BE2C (cell line): ENCODE data around the gene SGCA.

Experiments
- DNase-seq: peaks from one replicate; pipeline ENCODE4 v3.0.0-alpha.2; 2020
- H3K27me3 ChIP-seq: fragments of 250-450 bp; sonication (Bioruptor Pico); 2 replicates; pipeline ENCODE4 v1.5.1; 2020; ENCODE audit warnings: mild to moderate bottlenecking
- H3K36me3 ChIP-seq: fragments of 250-450 bp; sonication (Bioruptor Pico); 2 replicates; pipeline ENCODE4 v1.5.1; 2020; ENCODE audit warnings: mild to moderate bottlenecking
- H3K4me1 ChIP-seq: fragments of 250-450 bp; sonication (Bioruptor Pico); 2 replicates; pipeline ENCODE4 v1.5.1; 2020
- H3K4me3 ChIP-seq: 2 replicates; pipeline ENCODE4 v1.5.1; 2011; ENCODE audit warnings: low read depth, low read length
- H3K9me3 ChIP-seq: fragments of 250-450 bp; sonication (Bioruptor Pico); 2 replicates; pipeline ENCODE4 v1.5.1; 2020
- TF ChIP-seq, protein P1 (sequence below): IDR thresholded peaks from 2 replicates; pipeline ENCODE4 v1.5.1; 2012; ENCODE audit warnings: mild to moderate bottlenecking, low read depth, low read length

The SGCA gene

DNA sequence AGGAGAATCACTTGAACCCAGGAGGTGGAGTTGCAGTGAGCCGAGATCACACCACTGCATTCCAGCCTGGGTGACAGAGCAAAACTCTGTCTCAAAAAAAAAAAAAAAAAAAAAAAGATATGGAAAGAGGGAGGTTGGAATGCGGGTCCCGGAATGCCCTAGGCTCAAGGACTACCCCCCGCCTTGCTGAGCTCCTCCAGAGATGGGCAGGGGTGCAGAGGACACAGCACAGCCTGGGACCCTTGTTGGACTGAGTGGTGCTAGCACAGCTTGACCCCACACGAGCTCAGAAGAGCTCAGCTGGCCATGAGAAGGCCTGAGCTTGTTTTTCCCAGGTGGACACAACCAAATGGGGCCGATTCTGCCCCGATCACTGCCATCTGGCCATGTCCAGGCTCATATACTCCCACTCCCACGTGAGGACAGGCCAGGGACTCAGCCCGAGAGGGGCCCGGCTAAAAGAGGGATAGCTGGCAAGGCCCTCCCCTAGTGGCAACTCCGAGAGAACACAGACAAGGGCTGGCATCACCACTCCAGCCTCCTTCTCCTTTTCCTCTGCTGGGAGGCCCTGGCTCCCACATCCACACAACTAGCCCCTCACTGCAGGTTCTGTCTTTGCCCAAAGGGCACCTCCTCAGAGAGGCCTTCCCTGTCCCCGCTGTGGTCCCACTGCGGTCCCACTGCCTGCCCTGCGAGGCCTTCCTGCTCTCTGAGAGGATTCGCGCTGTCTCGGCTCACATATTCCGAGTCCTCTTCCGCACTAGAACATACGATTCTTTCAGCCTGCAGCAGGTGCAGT, 11.0 kb downstream of the SGCA start:
- DNase-seq, result no peak
- H3K4me3 ChIP-seq, result no peak overlapping the region
- TF ChIP-seq, protein P1, sequence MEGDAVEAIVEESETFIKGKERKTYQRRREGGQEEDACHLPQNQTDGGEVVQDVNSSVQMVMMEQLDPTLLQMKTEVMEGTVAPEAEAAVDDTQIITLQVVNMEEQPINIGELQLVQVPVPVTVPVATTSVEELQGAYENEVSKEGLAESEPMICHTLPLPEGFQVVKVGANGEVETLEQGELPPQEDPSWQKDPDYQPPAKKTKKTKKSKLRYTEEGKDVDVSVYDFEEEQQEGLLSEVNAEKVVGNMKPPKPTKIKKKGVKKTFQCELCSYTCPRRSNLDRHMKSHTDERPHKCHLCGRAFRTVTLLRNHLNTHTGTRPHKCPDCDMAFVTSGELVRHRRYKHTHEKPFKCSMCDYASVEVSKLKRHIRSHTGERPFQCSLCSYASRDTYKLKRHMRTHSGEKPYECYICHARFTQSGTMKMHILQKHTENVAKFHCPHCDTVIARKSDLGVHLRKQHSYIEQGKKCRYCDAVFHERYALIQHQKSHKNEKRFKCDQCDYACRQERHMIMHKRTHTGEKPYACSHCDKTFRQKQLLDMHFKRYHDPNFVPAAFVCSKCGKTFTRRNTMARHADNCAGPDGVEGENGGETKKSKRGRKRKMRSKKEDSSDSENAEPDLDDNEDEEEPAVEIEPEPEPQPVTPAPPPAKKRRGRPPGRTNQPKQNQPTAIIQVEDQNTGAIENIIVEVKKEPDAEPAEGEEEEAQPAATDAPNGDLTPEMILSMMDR, result no peak
- H3K4me1 ChIP-seq, result peaks cover 3% of the 10 kb centered on the region
- no peaks in the 10 kb centered on the region for H3K27me3 ChIP-seq
- no peaks in the 10 kb centered on the region for H3K36me3 ChIP-seq
- H3K9me3 ChIP-seq, result no peaks in the 10 kb centered on the region

DNA sequence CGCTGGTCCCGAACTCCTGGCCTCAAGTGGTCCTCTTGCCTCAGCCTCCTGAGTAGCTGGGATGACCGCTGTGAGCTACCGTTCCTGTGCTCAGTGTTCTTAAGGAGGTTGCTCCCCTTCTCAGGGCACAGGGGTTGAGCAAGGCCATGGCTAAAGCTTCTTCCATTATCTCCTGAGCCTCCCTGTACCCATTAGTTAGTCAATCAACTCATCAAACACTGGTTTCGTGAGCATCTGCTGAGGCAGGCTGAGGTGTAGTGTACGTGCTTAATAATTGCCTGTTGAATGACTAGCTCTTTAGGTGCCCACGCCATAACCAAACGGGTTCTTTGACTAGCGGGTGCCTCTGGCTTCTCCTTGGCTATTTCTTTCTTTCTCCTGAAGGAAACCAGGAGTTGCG, 11.7 kb downstream of the SGCA start:
- H3K4me3 ChIP-seq, result peak overlapping the region; percentile 47
- TF ChIP-seq, protein P1, result no peak
- peaks cover 3% of the 10 kb centered on the region for H3K4me1 ChIP-seq
- H3K27me3 ChIP-seq, result no peaks in the 10 kb centered on the region
- H3K9me3 ChIP-seq, result no peaks in the 10 kb centered on the region
- no peak for DNase-seq
- H3K36me3 ChIP-seq, result no peaks in the 10 kb centered on the region

DNA sequence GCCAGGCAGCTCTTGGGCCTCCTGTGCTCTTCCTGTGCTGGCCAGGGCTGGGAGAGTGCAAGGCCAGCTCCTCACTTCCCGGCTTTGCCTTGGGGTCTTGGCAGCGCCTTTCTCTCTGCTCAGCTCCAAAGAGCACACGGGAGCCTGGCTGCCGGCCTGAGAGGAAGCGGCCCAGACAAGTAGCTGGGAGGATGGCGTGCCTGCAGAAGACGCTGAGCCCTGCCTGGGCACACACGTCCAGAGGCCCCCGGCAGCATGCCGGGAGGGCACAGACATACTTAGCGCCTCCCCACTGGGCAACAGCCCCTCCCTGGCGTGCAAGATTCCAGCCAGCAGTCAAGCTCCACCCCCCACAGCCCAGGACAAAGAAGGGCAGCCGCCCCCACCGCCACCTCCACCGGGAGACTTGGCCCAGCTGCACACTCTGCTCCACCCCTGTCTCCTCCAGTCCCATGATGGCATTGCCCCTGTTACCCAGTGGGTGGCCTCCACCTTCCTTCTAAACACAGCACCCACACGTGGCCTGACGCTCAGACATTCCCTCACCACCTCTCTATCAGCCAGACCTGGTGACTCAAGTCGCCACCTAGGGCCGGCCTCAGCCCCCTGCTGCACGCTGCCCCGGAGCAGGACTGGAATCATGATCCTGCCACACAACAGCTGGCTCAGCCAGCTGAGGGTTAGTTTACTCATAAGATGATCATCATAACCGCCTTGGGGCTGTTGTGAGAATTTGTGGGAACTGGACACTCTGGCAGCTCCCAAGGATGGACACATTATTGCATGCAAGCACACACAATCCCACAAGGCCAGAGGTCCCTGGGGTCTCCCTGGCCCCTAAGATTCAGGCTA, 12.4 kb downstream of the SGCA start:
- H3K4me3 ChIP-seq, result peak overlapping the region; percentile 47
- peaks cover 3% of the 10 kb centered on the region for H3K4me1 ChIP-seq
- peak; percentile 86 for DNase-seq
- H3K9me3 ChIP-seq, result no peaks in the 10 kb centered on the region
- TF ChIP-seq, protein P1, result peak; percentile 73
- H3K36me3 ChIP-seq, result no peaks in the 10 kb centered on the region
- H3K27me3 ChIP-seq, result no peaks in the 10 kb centered on the region

DNA sequence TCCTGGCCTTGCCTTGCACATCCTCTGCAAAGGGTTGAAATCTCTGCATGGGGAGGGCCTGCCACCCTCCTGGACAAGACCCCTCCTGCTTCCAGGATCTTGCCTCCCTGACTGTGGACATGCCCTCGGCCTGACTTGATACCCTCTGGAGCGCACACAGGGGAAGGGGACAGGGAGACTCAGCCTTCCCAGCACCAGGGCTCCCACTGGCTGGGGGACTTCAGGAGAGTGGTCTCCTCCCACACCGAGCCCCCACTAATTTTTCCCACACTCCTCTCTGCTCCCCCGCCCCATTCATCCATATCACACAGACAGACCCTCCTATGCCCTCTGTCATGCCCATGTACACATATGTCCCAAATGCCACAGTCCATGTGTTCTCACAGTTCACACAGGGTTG, 14.3 kb downstream of the SGCA start:
- Histone ChIP-seq H3K36me3 (no peaks in the 10 kb centered on the region), H3K27me3 (no peaks in the 10 kb centered on the region), H3K4me1 (peaks cover 3% of the 10 kb centered on the region), H3K4me3 (no peak overlapping the region), H3K9me3 (no peaks in the 10 kb centered on the region)
- TF ChIP-seq, protein P1, result no peak
- DNase-seq, result no peak

DNA sequence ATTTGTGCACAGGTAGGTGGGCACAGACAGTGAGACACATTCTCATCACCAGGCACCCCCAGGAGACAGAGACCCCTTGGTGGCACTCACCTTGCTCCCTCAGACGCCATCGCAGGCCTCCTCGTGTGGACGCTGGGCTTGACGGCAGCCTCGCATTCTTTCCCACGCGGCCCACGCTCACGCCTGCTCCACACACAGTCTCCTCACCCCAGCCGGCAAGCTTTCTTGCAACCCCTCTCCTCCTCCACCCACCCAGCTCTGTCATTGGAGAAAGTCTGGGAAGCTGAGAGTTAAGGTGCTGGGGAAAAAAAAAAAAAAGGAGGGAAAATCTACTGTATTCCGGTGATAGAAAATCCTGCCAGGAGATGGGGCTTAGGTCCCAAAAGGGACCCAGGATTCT, 14.8 kb downstream of the SGCA start:
- Histone ChIP-seq H3K36me3 (no peaks in the 10 kb centered on the region), H3K9me3 (no peaks in the 10 kb centered on the region), H3K27me3 (no peaks in the 10 kb centered on the region), H3K4me1 (peaks cover 3% of the 10 kb centered on the region), H3K4me3 (no peak overlapping the region)
- TF ChIP-seq, protein P1, result no peak
- no peak for DNase-seq

DNA sequence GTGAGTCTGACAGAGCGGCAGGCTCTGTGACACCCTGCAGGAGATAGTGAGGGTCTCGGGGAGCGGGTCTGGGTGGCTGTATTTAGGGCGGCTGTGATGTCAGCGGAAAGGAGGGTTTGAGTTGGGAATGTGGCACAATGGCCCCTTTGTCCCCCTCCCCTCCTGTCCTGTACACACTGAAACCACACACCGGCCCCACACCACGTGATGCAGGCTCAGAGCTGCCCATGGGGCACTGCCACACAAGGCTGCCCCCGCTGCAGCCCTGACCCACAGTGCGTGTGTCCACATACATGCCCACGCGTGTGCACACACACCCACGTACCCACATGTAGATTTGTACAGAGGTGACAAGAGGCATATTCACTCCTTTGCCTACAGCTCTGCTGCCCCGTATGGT, 15.3 kb downstream of the SGCA start:
- DNase-seq, result no peak
- no peaks in the 10 kb centered on the region for H3K9me3 ChIP-seq
- no peaks in the 10 kb centered on the region for H3K36me3 ChIP-seq
- peaks cover 3% of the 10 kb centered on the region for H3K4me1 ChIP-seq
- TF ChIP-seq, protein P1, result no peak
- no peak overlapping the region for H3K4me3 ChIP-seq
- H3K27me3 ChIP-seq, result no peaks in the 10 kb centered on the region
